Retinal pigment epithelial cell (primary cell): Measurements from ENCODE around the gene ACY1.

Source experiments
- DNase-seq: peaks from one replicate; pipeline ENCODE4 v3.0.0-alpha.2; 2010; ENCODE audit warnings: low read depth
- H3K4me3 ChIP-seq: 2 replicates; pipeline ENCODE4 v1.5.1; 2011; ENCODE audit warnings: mild to moderate bottlenecking, low read length, control low read depth, moderate library complexity
- TF ChIP-seq, protein P1 (sequence below): conservative IDR thresholded peaks from 2 replicates; pipeline ENCODE4 v1.5.1; 2011; ENCODE audit warnings: low read depth, low read length, control low read depth, inconsistent platforms

Gene ACY1

DNA sequence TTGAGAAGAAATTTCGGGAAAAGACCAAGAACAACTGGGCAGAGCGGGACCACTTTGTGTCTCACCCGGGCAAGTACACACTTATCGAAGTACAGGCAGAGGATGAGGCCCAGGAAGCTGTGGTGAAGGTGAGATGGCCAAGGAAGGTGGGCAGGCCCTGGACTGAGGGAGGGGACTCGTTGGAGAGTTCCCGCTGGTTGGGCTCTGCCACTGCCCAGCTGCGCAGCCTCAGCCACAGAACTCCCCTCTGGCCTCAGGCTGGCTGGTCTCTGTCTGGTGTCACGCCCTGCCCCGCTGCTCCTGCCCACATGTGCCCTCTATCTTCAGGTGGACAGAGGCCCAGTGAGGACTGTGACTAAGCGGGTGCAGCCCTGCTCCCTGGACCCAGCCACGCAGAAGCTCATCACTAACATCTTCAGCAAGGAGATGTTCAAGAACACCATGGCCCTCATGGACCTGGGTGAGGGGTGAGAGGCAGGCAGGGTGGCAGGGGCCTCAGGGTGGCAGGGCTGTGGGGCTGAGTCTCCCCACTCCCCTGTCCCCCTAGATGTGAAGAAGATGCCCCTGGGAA lies 38.8 kb upstream of the ACY1 start:
- H3K4me3 ChIP-seq, result no peak overlapping the region
- DNase-seq, result no peak
- TF ChIP-seq, protein P1, sequence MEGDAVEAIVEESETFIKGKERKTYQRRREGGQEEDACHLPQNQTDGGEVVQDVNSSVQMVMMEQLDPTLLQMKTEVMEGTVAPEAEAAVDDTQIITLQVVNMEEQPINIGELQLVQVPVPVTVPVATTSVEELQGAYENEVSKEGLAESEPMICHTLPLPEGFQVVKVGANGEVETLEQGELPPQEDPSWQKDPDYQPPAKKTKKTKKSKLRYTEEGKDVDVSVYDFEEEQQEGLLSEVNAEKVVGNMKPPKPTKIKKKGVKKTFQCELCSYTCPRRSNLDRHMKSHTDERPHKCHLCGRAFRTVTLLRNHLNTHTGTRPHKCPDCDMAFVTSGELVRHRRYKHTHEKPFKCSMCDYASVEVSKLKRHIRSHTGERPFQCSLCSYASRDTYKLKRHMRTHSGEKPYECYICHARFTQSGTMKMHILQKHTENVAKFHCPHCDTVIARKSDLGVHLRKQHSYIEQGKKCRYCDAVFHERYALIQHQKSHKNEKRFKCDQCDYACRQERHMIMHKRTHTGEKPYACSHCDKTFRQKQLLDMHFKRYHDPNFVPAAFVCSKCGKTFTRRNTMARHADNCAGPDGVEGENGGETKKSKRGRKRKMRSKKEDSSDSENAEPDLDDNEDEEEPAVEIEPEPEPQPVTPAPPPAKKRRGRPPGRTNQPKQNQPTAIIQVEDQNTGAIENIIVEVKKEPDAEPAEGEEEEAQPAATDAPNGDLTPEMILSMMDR, result no peak

DNA sequence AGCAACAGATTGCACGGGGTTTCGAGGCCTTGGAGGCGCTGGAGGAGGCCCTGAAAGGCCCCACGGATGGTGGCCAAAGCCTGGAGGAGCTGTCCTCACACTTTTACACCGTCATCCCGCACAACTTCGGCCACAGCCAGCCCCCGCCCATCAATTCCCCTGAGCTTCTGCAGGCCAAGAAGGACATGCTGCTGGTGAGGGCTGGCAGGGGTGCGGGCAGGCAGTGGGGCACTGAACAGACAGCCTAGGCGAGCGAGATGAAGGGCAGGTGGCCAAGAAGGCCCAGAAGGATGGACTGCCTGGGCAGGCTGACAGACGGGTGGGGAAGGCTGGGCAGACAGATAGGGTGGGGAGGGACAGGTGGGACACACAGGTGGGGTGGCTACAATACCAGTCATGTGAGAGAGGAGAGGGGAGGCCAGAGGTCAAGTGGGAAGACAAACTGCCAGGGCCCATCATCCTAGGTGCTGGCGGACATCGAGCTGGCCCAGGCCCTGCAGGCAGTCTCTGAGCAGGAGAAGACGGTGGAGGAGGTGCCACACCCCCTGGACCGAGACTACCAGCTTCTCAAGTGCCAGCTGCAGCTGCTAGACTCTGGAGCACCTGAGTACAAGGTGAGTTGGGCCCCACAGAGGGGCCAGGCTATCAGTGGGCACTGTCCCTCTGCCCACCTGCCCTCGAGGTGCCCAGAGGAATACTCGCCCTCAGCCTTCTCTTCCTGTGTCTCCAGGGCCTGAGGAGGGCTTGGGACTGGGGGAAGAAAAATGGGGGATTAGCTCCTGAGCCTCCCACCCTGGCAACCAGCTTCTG lies 38.1 kb upstream of the ACY1 start:
- TF ChIP-seq, protein P1, result no peak
- no peak overlapping the region for H3K4me3 ChIP-seq
- no peak for DNase-seq

DNA sequence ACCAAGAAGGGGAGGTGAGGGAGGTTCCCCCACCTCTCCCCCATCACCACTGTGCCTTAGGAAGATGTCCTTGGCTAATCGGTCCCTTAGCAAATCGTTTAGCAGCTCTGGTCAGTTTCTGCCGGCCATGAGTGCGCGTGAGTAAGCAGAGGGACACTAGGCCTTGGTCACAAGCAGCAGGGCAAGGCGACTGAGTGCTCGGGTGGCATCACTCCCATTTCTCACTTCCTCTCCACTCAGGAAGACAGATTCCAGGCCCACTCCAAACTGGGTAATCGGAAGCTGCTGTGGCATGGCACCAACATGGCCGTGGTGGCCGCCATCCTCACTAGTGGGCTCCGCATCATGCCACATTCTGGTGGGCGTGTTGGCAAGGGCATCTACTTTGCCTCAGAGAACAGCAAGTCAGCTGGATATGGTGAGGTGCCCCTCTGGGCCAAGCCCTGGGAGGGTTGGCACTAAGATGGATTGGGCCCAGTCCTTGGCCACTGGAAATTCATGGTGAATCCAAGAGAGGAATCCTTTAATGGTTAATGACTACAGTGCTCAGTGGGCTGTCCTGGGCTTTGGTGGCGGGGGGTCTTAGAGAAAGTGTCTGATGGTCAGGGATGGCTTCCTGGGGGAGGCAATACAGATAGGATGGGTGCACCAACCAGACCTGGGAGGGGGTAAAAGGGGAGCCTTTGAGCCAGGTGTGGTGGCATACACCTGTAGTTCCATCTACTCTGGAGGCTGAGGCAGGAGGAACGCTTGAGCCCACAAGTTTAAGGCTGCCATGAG lies 37.2 kb upstream of the ACY1 start:
- TF ChIP-seq, protein P1, result no peak
- DNase-seq, result no peak
- H3K4me3 ChIP-seq, result no peak overlapping the region

DNA sequence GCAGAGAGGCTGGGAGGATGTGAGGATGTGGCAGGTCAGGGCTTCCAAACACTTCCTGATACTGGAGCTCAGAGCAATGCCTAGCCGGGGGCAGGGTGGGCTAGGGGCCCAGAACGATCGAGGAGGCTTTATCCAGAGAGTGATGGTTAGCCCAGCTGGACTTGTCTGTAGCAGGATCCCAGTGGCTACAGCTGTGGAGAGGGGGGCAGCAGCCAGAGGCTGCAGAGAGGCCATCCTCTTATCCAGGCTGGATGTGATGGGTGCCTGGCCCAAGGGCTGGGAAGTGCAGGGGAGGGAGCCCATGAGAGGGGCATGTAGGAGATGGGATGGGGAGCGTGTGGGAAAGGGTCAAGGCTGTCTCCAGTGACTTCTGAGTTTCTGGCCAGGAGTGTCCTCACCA lies 36.5 kb upstream of the ACY1 start:
- no peak overlapping the region for H3K4me3 ChIP-seq
- TF ChIP-seq, protein P1, result no peak

DNA sequence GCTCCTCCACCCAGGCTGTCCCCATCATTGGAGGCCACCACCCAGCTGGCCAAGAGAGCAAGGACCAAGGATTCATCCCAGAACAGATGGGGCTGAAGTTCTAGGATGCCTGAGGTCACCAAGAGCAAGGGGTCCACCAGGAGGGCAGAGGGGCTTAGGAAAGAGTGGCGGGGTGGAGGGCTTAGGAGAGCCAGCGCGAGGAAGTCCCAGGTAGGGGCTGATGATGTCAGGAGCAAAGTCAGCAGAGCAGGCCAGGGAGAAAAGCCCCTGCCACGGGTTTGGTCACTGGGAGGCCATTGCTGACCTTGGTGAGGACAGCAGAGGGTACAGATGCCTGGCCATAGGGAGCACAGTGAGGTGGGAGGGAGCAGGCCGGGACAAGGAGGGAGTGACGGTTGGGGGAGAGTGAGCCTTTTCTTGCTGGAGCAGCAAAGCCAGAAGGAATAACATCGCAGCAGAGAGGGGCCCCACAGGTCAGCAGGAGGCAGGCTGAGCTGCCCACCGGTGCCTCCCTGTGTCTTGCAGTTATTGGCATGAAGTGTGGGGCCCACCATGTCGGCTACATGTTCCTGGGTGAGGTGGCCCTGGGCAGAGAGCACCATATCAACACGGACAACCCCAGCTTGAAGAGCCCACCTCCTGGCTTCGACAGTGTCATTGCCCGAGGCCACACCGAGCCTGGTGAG lies 36.0 kb upstream of the ACY1 start:
- TF ChIP-seq, protein P1, result no peak
- no peak for DNase-seq
- H3K4me3 ChIP-seq, result no peak overlapping the region

More for the DNA sequence above, 36.5 kb upstream of the ACY1 start:
- no peak for DNase-seq

DNA sequence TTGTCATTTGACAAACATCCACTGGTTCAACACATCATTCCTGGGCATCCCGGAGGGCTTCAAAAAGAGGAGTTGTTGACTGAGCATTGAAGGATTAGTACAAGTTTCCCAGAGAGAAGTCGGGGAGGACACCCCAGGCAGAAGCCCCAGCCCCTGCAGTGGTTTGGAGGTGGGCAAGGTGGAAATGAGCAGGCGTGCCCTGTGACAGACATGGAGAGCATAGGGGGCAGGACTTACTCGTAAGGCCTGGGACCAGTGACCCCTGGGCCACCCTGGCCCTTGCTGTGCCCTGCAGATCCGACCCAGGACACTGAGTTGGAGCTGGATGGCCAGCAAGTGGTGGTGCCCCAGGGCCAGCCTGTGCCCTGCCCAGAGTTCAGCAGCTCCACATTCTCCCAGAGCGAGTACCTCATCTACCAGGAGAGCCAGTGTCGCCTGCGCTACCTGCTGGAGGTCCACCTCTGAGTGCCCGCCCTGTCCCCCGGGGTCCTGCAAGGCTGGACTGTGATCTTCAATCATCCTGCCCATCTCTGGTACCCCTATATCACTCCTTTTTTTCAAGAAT lies 35.2 kb upstream of the ACY1 start:
- TF ChIP-seq, protein P1, result no peak
- no peak for DNase-seq
- H3K4me3 ChIP-seq, result no peak overlapping the region
